Activated T-cell treated with anti-CD3 and anti-CD28 coated beads for 48 hours (primary cell): Measurements from ENCODE around the gene ZNF362.
A peak's percentile ranks its signal among the peaks of the same experiment; 100 is the strongest.

Source experiments
- DNase-seq: peaks from one replicate; pipeline ENCODE4 v3.0.0-alpha.2; 2020; ENCODE audit warnings: low read depth

Gene ZNF362

DNA sequence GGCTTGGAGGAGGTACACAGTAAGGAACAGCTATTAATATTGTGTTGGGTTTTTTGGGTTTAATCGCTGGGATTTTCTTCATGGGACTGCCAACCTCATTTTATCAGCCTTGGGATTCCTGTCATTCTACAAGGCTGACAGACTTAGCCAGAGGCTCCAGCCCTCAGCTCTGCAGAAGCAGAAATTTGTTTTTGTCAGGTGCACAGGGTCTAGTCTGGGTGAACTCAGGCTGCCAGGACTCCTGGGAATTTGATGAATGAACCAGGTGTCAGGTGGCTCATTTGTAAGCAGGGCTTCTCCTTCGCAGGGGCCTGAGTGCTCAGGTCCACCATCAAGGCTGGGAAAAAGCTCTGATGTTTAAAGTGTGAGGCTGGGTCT, 11.5 kb upstream of the ZNF362 start:
- DNase-seq: no peak

GRCh38 chr1:33246171-33246570, 10.1 kb upstream of the ZNF362 start:
- no peak for DNase-seq

DNA sequence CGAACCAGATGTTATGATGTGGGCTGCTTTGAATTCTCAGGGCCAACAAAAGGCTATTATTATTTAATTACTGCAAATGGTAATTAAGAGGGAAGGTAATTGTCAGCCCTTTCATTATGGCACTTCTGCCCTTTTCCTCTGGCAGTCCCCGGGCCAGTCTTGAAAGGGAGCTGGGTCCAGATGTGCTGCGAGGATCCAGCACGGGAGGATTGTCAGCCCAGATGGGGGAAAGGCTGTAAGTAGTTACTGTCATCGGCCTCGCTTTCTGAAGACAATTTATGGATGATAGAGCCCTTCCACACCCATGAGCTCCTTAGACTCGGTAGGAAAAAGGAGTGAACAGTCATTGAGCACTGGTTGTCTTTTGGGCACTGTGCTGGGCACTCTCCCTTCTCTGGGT, 8.7 kb upstream of the ZNF362 start:
- no peak for DNase-seq

GRCh38 chr1:33248244-33248643, 8.0 kb upstream of the ZNF362 start:
- DNase-seq: no peak

- no peak for DNase-seq
Measured at GRCh38 chr1:33249422-33249821, 6.9 kb upstream of the ZNF362 start.

DNA sequence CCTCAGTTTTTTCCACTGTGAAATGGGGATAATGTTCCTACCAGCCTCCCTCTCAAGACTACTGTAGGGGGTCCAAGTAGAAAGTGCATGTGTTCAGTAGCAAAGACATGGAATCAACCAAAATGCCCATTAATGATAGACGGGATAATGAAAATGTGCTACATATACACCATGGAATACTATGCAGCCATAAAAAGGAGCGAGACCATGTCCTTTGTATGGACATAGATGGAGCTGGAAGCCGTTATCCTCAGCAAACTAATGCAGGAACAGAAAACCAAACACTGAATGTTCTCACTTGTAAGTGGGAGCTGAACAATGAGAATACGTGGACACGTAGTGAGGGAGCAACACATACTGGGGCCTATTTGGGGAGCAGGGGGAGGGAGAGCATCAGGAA, 6.1 kb upstream of the ZNF362 start:
- DNase-seq: no peak

DNA sequence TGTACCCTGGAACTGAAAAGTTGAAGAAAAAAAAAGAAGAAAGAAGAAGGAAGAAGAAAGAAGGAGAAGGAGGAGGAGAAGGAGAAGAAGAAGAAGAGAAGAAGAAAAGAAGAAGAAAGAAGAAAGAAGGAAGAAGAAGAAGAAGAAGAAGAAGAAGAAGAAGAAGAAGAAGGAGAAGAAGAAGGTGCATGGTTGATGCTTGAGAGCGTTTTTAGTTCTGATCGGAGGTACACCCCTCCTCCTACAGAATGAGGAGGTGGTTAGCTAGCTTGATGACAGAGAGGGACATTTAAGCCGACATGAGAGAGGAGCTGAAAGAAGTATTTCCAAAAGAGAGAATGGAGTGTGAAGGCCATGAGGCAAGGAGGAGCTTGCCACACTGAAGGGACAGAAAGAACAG, 5.6 kb upstream of the ZNF362 start:
- DNase-seq: no peak

DNA sequence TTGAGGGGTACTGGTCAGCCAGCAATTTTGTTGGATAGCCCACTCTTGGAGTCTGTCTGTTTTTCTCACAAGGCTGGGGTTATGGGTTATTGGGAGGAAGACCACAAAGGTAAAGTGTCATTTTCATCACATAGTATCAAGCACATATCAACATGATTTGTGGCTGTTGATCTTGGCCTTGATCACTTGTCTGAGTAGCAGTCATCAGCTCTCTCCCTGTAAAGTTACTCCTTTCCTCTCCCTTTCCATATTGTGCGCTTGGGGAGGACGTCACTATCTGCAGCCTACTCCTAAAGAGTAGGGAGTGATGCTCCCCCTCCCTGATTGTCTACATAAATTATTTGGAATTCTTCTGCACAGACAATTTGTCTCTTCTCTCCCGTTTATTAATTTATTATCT, 1.8 kb upstream of the ZNF362 start:
- DNase-seq: no peak

DNA sequence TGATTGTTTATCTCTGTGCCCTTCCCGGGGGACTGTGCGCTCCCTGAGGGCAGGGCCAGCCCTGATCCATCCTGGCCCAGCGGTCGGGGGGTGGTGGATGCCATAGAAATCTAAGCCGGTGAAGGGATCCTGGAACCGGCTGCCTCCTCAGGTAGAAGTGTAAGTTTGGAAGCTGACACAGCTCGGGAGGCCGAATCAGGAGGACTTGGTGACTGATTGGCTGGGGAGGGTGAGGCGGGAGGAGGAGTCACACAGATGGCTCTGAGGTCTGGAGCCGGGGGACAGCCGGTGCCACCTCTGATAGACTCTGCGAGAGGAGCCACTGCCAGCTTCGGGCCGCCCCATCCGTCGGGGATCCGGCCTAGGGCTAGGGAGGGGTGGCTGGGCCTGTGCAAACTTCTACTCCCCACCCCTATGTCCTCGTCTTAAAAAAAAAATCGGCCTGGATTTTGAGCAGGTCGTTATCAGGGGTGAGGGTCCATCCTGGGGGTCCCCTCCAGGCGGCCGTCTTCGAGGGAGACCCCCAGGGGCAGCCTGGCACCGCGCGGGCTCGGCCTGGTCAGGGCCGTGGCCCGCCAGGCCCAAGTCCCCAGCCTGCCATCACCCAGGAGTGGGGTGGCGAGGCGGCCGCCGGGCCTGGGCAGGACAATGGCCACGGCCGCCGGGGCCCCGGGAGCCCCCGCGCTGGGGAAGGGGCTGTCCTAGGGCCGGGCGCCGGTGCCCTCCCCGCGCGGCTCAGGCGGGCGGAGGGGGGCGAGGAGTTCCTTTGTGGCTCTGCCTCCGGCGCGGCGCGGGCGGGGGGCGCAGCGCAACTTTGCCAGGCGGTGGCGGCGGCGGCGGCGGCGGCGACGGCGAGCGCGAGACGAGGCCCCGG, 708 bp upstream of the ZNF362 start:
- DNase-seq: peak; percentile 45

DNA sequence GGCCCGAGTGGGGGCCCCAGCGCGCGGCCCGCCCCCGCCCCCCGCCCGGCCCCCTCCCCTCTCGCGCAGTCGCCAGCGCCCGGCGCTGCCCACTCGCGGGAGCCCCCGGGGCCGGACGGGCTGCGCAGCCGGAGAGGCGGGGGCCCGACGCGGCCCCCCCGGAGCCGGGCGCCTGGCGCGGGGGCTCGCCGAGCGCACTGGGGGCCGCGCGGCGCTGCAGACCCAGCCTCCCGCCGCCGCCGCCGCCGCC, 146 bp upstream of the ZNF362 start:
- DNase-seq: no peak

DNA sequence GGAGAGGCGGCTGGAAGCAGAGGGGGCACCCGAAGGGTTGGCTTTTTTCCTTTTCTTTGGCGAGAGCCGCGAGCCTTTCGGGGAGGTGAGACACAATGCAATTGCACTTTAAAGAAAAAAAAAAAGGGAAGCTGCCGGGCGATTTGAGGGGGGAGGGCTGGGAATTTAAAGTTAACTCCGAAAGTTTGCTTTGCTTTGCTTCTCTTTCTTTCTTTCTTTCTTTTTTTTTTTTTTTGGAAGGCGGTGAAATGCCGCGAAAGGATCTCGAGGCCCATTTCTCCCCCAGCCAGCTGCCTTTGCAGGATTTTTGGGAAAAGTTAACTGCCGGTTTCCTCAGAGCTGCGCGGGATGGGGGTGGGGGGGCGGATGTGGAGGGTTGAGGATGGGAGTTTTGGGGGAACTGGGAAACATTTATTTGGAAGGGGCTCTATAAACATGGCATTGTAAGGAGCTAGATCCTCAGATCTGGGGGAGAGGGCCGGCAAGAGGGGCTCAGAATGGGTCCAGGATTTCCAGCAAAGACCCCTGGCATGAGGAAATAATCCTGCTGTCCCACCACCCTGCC, 997 bp downstream of the ZNF362 start:
- no peak for DNase-seq

DNA sequence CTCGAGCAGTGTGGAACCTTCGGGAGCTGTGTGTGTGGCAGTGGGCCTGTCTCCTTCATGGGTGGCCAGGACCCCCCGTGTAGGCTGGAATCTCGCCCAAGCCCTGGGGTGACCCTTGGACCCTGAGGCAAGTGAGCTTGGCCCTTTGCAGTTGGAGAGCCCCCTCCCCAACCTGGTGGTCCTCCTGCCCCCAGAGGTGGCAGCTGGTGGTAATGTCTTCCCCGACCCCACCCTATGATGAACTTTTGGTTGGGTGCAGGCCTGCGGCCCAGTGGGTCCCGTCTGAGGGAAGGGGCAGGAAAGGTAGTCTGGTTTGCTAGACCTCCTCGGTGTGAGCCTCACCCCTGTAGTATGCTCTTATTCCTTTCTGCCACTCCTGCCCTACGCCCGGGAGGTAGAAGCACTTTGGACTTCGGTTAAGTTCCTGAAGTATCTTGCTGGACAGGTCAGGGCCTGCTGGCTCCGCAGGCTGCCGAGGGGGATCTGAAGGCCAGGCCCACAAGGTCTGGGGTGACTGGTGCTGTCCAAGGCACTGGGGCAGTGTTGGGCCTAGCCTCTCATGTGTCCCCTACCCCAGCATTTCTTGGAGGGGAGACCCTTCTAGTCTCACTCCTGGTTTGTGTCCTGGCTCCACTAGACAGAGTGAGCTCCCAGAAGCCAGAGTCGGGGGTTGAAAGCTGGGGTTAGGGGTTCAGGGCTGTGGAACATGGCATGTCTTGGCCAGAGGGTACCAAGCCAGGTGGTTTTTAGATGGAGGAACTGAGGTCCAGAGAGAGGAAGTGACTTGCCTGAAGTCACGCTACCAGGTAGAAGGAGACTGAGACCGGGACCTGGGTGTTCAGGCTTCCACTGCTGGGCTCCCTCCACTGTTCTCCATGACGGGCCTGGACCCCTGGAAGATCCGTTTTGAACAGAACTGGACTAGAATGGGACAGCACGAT, 1.8 kb downstream of the ZNF362 start:
- DNase-seq: no peak

DNA sequence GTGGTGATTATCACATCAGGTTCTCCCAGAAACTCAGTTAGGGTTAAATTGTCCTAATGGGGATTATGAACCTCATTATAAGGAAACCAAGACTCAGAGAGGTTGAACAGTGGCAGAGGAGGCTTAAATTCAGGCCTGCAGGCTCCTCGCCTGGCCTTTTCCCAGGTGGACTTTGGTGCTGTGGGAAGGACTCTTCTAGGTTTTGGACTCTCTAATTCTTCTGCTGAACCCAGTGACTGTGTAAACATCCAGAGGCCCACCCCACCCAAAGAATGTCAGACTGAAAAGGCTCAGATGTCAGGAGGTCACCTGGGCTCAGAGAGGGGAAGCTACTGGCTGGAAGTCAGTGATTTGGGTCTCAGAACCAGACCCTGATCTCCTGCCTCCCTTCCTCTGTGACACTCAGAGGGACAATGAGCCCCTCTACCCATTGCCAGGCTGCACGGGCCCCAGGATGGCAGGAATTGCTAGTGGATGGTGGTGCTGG, 2.5 kb downstream of the ZNF362 start:
- no peak for DNase-seq

GRCh38 chr1:33259879-33260278, 3.6 kb downstream of the ZNF362 start:
- no peak for DNase-seq

- no peak for DNase-seq
Measured at GRCh38 chr1:33260439-33260838, 4.1 kb downstream of the ZNF362 start.

DNA sequence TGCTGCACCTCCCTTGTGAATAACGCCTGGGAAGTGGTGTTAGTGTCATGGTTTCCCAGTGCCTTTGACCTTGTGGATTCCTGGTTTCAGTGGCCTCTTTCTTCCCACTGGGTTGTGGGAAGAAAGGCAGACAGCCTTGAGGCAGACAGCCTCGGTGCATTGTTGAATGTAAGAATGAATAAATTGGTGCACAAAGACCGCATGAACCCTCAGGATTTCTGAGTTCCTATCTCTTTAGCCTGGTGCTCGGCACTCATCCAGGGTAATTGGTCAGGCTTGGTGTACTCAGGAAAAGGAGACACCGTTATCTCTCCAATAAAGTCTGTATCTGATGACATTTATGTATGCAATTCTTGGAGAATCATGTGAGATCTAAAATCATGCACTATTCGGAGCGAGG, 5.1 kb downstream of the ZNF362 start:
- DNase-seq: no peak

DNA sequence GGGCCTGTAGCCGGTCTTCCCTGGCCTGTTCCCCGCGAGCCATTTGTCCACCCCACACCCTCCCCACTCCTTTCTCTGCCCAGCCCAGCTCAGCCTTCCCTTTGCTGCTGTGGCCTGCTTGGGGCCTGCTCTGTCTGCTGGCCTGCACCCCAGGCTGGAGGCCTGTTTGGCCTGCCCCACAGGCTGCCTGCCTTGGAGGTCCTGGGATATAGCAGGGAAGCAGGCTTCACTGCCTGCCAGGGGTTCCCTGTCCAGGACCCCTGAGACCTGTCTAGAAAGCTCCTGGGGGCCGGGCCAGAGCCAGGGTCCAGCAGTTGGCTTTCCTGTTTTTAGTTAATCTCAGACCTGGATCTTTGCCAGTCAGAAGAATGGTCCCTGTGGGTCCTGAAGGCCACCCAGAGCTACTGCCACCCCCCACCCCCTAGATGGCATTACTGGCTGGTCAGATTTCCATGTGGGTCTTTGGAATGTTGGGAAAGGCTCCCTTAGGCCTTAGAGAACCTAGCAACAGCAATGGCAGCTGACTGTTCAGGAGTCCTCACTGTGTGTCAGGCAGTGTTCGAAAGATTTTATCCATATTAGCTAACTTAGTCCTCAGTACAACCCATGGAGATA, 7.7 kb downstream of the ZNF362 start:
- DNase-seq: no peak

- no peak for DNase-seq
Measured at GRCh38 chr1:33265780-33266605, 9.7 kb downstream of the ZNF362 start.

GRCh38 chr1:33266766-33267165, 10.5 kb downstream of the ZNF362 start:
- no peak for DNase-seq

DNA sequence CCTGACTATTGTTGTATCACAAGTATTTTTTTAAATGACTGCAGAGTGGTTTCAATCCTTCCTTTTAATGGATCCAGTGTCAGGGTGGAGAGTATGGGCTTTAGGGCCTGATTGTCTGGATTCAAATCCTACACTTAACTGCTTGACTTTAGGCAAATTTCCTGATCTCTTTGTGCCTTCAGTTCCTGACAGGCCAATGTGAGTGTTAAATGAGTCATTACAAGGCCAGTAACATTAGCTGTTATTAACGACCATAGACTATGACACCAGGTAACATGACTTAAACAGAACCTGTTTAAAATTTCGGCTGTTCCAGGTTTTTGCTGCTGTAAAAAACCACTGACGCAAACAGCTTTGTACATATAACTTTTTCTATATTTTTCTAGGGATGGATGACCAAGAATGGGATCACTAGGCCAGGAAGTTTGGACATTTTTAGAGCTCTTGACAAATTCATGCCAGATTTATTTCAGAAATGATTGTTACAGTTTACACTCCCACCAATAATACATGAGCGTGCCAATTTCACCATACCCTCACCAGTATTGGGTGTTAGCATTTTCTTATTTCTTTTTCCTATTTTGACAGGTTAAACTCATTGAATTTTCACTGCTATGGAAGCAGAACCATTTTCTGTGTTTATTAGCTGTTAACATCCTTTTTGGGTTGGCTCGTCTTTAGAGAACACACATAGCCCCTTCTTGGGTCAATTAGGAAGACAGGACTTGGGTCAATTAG, 11.3 kb downstream of the ZNF362 start:
- no peak for DNase-seq

DNA sequence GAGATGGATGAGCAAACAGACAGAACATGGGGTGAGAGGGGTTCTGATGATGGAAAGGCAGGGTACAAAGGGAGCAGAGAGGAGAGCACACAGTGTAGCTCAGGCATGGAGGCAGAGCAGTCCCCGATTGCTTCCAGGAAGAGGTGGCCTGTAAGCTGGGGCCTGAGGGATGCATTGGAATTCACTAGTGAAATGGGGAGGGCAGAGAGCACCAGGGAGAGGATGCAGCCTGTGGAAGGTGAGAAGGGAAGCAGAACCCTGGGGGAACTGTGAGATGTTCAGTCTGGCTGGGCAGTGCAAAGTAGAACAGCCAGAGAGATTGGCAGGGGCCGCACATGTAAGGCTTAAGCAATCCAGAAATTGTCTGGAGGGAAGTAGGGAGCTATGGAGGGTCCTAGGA, 12.2 kb downstream of the ZNF362 start:
- DNase-seq: no peak
